ENCODE measurements around the gene OR4F15. TPM values are rescaled to one million over a fixed set of nuclear protein-coding genes. Genes with fewer than 3 reads are reported as not detected.

Gene OR4F15
- total RNA-seq, 4 donors from 2014 or later: not detected

DNA sequence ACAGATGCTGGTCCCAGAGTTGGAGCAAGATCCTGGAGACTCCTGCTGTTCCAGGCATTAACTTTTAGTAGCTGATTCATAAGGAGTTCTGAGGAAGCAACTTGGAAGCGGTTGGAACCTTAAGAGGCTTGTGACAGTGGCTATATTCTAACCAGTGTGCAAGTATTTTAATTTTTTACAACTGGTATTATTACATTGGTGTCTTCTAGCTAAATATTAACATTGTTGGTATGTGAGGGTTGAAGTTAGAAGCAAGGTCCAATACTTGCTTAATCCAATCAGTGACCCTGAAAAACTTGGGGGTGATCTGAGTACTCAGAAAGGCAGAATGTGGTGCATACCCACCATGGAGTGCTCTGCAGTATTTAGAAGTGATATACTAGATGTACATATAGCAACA lies 1.5 kb upstream of the OR4F15 start:
- DNase-seq (ENCODE audit: low spot score) (no peak), ATAC-seq (ENCODE audit: low FRiP score) (no peak)
- TF ChIP-seq, protein P1, sequence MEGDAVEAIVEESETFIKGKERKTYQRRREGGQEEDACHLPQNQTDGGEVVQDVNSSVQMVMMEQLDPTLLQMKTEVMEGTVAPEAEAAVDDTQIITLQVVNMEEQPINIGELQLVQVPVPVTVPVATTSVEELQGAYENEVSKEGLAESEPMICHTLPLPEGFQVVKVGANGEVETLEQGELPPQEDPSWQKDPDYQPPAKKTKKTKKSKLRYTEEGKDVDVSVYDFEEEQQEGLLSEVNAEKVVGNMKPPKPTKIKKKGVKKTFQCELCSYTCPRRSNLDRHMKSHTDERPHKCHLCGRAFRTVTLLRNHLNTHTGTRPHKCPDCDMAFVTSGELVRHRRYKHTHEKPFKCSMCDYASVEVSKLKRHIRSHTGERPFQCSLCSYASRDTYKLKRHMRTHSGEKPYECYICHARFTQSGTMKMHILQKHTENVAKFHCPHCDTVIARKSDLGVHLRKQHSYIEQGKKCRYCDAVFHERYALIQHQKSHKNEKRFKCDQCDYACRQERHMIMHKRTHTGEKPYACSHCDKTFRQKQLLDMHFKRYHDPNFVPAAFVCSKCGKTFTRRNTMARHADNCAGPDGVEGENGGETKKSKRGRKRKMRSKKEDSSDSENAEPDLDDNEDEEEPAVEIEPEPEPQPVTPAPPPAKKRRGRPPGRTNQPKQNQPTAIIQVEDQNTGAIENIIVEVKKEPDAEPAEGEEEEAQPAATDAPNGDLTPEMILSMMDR (IDR thresholded peaks at IDR 0.05): no peak

DNA sequence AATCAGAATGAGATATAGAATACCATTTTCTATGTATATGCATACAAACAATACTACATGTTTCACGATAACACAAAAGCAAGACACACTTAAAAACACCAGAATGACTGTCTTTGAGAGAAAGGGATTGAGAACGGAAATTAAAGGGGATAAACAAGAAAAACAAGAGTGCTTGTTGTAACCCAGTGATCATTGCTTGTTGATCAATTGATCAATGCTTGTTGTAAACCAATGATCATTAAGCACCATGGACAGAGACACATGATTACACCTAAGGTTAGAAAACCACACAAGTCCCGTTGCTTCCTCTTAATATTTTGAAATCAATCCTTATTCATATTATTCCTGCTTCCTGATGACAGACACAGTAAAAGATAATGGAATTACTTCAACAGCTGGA lies 1.1 kb upstream of the OR4F15 start:
- ATAC-seq (ENCODE audit: low FRiP score) (no peak), DNase-seq (ENCODE audit: low spot score) (no peak)
- TF ChIP-seq, protein P1 (IDR thresholded peaks at IDR 0.05): no peak

DNA sequence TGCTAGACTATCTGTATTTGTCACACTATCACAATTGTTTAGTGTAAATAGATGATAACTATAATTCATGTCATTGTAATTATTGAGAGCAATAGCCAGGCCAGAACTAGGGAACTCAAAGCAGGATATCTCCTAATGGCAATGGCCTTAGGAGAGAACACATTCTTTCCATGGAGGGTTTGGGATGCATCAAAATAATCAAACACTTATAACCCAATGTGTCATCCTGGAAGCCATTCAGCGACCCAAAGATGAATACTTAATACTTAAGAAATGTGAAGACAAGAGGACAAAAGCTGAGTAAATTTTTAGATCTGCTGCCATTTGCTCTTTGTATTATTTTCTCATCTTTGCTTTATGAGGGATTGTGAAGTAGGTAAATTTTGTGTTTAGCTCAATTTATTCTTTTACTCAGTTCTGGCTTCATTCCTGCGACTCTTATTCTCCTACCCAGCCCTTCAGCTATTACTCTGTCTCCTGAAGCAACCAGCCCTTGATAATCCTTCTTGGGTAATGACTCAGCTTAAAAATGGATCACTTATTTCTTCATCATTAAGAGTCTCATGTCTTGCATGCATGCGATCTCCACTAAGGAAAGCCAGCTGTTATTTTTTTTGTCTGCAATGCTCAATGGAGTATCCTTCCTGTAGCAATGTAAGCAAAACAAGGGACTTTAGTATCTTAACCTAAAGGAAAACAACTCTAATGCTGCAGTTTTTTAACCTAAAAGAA lies 2.0 kb downstream of the OR4F15 start:
- ATAC-seq (ENCODE audit: low FRiP score) (no peak), DNase-seq (ENCODE audit: low spot score) (no peak)
- TF ChIP-seq, protein P1 (IDR thresholded peaks at IDR 0.05): no peak

DNA sequence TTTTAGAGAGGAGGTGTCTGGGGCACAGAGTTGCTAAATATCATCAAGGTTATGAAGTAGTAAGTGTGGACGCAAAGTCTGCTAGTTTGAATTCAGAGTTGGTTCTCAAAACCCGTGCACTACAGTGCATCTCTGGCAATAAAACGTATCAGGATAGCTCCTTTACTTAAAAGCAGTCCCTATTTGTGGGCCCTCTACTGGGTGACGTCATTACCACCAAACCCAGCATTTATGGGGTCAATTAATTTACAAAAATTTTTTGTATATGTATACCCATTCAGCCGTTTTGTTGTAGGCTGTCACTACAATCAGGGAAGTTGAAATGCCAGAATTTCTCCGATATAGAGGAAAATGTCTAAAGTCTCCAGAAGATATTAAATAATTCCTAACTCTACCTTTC lies 8.8 kb downstream of the OR4F15 start:
- TF ChIP-seq, protein P1 (IDR thresholded peaks at IDR 0.05): no peak
- ATAC-seq (ENCODE audit: low FRiP score): no peak
- no peak for DNase-seq (ENCODE audit: low spot score)

DNA sequence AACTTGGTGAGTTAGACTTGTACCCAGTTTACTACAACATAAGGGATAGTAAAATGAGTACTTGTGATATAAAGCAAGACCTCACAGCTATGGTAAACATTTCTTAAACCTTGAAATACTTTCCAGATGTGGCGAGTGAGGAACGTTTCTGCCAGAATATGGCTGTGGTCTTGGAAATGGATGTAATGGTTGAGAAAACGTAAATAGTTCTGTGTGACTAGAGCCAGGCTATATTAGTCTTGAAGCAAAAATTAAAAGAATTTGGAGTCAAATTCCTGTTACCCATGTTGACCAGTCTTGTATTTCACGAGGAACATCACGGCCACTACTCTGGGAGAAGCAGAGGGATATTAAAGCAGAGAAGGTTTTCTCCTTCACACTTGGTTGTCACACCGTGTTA lies 15.3 kb downstream of the OR4F15 start:
- DNase-seq (ENCODE audit: low spot score) (no peak), ATAC-seq (ENCODE audit: low FRiP score) (no peak)

DNA sequence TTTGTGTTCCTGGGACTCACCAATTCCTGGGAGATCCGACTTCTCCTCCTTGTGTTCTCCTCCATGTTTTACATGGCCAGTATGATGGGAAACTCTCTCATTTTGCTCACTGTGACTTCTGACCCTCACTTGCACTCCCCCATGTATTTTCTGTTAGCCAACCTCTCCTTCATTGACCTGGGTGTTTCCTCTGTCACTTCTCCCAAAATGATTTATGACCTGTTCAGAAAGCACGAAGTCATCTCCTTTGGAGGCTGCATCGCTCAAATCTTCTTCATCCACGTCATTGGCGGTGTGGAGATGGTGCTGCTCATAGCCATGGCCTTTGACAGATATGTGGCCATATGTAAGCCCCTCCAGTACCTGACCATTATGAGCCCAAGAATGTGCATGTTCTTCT lies 16.8 kb downstream of the OR4F15 start:
- TF ChIP-seq, protein P1 (IDR thresholded peaks at IDR 0.05): no peak
- DNase-seq (ENCODE audit: low spot score) (no peak), ATAC-seq (ENCODE audit: low FRiP score) (no peak)

More for the DNA sequence above, 15.3 kb downstream of the OR4F15 start:
- TF ChIP-seq, protein P1 (IDR thresholded peaks at IDR 0.05): no peak

DNA sequence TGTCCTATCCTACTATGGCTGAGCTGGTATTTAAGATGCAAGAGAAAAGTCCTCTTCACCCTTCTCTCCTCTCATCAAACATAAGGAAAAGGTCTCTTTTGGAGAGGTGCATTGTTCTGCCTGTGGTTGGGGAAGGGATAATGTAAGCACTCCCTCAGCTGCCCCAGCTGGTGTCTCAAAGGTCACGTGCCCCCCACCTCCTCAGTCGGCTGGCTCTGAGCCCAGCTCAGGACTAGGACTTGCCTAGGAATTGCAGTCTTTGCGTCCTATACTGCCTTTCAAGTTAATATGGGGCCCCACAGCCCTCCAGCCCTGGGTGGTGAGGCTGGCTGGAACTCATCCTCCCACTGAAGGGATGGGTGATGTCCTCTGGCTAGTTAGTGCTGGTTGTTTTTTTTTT lies 29.7 kb downstream of the OR4F15 start:
- TF ChIP-seq, protein P1 (IDR thresholded peaks at IDR 0.05): no peak
- no peak for ATAC-seq (ENCODE audit: low FRiP score)
- DNase-seq (ENCODE audit: low spot score): no peak
